HepG2 (cell line): ENCODE results near the gene COPZ1. TPM values are rescaled to one million over a fixed set of nuclear protein-coding genes. Genes with fewer than 3 reads are reported as not detected.

Source experiments
- CENPT ChIP-seq: sonication (generic); formaldehyde crosslinking; IDR thresholded peaks from 2 replicates; pipeline ENCODE4 v1.8.0; 2022; ENCODE audit warnings: low read depth, mild to moderate bottlenecking, moderate library complexity, missing genetic modification reagents
- FUBP1 ChIP-seq: sonication (generic); formaldehyde crosslinking; IDR thresholded peaks from 2 replicates; pipeline ENCODE4 v1.5.1; 2020; ENCODE audit warnings: missing genetic modification reagents, mild to moderate bottlenecking, borderline replicate concordance
- HDAC6 ChIP-seq: fragments of 200-600 bp; sonication (generic); IDR thresholded peaks from 2 replicates; pipeline ENCODE4 v1.7.0; 2017; ENCODE audit warnings: mild to moderate bottlenecking, antibody characterized with exemption, low read length, low read depth
- HNRNPL ChIP-seq: fragments of 200-400 bp; formaldehyde crosslinking; IDR thresholded peaks from 2 replicates; pipeline ENCODE4 v1.6.1; 2017; ENCODE audit warnings: mild to moderate bottlenecking, low read depth, low read length
- NONO ChIP-seq, 2 experiments: fragments of 450-650 bp in 1 of 2; sonication (generic) in 1 of 2; formaldehyde crosslinking in 1 of 2; IDR thresholded peaks in 1 of 2; conservative IDR thresholded peaks in 1 of 2; 2 replicates each; pipeline versions ENCODE4 v1.6.1 to v1.8.0; 2017 to 2022; ENCODE audit warnings: mild to moderate bottlenecking in 1 of 2, missing genetic modification reagents in 1 of 2, moderate library complexity in 1 of 2
- PCBP1 ChIP-seq: fragments of 200-400 bp; formaldehyde crosslinking; IDR thresholded peaks from 2 replicates; pipeline ENCODE4 v1.6.1; 2017; ENCODE audit warnings: mild to moderate bottlenecking, low read depth, low read length, borderline replicate concordance
- POLR2AphosphoS5 ChIP-seq: IDR thresholded peaks from 2 replicates; pipeline ENCODE4 v1.6.1; 2012; ENCODE audit warnings: low read depth, low read length
- SIN3A ChIP-seq: IDR thresholded peaks from 2 replicates; pipeline ENCODE4 v1.6.1; 2011; ENCODE audit warnings: low read depth, mild to moderate bottlenecking, control low read depth, low read length, borderline replicate concordance
- SRSF9 ChIP-seq: fragments of 200-400 bp; formaldehyde crosslinking; IDR thresholded peaks from 2 replicates; pipeline ENCODE4 v1.6.1; 2018; ENCODE audit warnings: borderline replicate concordance, mild to moderate bottlenecking, low read depth, low read length; ENCODE audit not compliant: insufficient read depth, poor library complexity, severe bottlenecking
- SSRP1 ChIP-seq: IDR thresholded peaks from 2 replicates; pipeline ENCODE4 v1.6.1; 2016; ENCODE audit warnings: control low read depth
- ZFY ChIP-seq: sonication (generic); formaldehyde crosslinking; IDR thresholded peaks from 2 replicates; pipeline ENCODE4 v1.4.0; 2020; ENCODE audit warnings: missing genetic modification reagents
- ZNF234 ChIP-seq: sonication (generic); formaldehyde crosslinking; conservative IDR thresholded peaks from 2 replicates; pipeline ENCODE4 v1.5.1; 2020; ENCODE audit warnings: mild to moderate bottlenecking, missing genetic modification reagents
- ZNF274 ChIP-seq: sonication (generic); formaldehyde crosslinking; IDR thresholded peaks from 2 replicates; pipeline ENCODE4 v1.5.1; 2020; ENCODE audit warnings: mild to moderate bottlenecking, missing genetic modification reagents
- ZNF44 ChIP-seq: sonication (generic); formaldehyde crosslinking; IDR thresholded peaks from 2 replicates; pipeline ENCODE4 v1.5.1; 2020; ENCODE audit warnings: mild to moderate bottlenecking, missing genetic modification reagents
- ZNF530 ChIP-seq: sonication (generic); formaldehyde crosslinking; IDR thresholded peaks from 2 replicates; pipeline ENCODE4 v1.5.0; 2020; ENCODE audit warnings: low read depth, mild to moderate bottlenecking, missing genetic modification reagents
- ZSCAN21 ChIP-seq: sonication (generic); formaldehyde crosslinking; IDR thresholded peaks from 2 replicates; pipeline ENCODE4 v1.8.0; 2022; ENCODE audit warnings: mild to moderate bottlenecking, missing genetic modification reagents, moderate library complexity, borderline replicate concordance
- polyA plus RNA-seq, 8 experiments: library from polyadenylated mRNA; depleted of rRNA in 3 of 8; stranded (reverse) in 7 of 8; unstranded in 1 of 8; fragments of >200 nt; fragmentation: Illumina TruSeq in 4 of 8; extraction: Trizol in 4 of 8; gene quantifications; 2 replicates each; pipeline versions ENCODE4 v1.2.1 to v1.2.3, GENCODE V29; 2011 to 2016; ENCODE audit warnings: low read depth in 4 of 8, missing spikeins in 1 of 8, mixed read lengths in 1 of 8; ENCODE audit not compliant: insufficient read depth in 1 of 8
- total RNA-seq, 5 experiments: library from RNA; depleted of rRNA; stranded (reverse); fragments of >200 nt; fragmentation: Illumina TruSeq; extraction: Trizol; gene quantifications; 2 replicates each; pipeline ENCODE4 v1.2.3, GENCODE V29; 2016; ENCODE audit warnings: low read depth in 1 of 5

Gene COPZ1
- total and polyA plus RNA-seq, 2 of the 13 experiments (the other 11 are each of a cell fraction or from before 2014, with no cell fraction given), result 125 to 184 TPM

GRCh38 chr12:54287261-54288157, 37.4 kb upstream of the COPZ1 start (continued):
- no peak for TF ChIP-seq NONO (IDR thresholded peaks at IDR 0.05)
- TF ChIP-seq NONO (CRISPR knock-in tag; conservative IDR thresholded peaks at IDR 0.05), result 0 out of 2 replicates have a peak, but pooled peaks have one; percentile 41
- no peak for TF ChIP-seq ZNF530 (CRISPR knock-in tag)
- no peak for TF ChIP-seq CENPT (CRISPR knock-in tag)
- no peak for TF ChIP-seq ZNF234
- no peak for TF ChIP-seq ZNF274 (CRISPR knock-in tag)
- TF ChIP-seq FUBP1 (CRISPR knock-in tag), result peak; percentile 32; the same call in 1 of the 2 replicates
- no peak for TF ChIP-seq ZFY (CRISPR knock-in tag)
- TF ChIP-seq HDAC6, result no peak
- TF ChIP-seq SIN3A, result peak; percentile 67; the same call in 1 of the 2 replicates
- TF ChIP-seq POLR2AphosphoS5, result no peak; the same call in none of the 2 replicates
- TF ChIP-seq HNRNPL, result no peak
- TF ChIP-seq ZSCAN21 (CRISPR knock-in tag), result peak; percentile 37; the same call in 1 of the 2 replicates
- TF ChIP-seq SSRP1, result peak; percentile 98; the same call in 1 of the 2 replicates
- TF ChIP-seq SRSF9, result no peak
- TF ChIP-seq ZNF44 (CRISPR knock-in tag), result no peak
- no peak for TF ChIP-seq PCBP1
- TF ChIP-seq, all 625 proteins: peak for 22
